ENCODE measurements around the gene ANKDD1A.

ANKDD1A gene

DNA sequence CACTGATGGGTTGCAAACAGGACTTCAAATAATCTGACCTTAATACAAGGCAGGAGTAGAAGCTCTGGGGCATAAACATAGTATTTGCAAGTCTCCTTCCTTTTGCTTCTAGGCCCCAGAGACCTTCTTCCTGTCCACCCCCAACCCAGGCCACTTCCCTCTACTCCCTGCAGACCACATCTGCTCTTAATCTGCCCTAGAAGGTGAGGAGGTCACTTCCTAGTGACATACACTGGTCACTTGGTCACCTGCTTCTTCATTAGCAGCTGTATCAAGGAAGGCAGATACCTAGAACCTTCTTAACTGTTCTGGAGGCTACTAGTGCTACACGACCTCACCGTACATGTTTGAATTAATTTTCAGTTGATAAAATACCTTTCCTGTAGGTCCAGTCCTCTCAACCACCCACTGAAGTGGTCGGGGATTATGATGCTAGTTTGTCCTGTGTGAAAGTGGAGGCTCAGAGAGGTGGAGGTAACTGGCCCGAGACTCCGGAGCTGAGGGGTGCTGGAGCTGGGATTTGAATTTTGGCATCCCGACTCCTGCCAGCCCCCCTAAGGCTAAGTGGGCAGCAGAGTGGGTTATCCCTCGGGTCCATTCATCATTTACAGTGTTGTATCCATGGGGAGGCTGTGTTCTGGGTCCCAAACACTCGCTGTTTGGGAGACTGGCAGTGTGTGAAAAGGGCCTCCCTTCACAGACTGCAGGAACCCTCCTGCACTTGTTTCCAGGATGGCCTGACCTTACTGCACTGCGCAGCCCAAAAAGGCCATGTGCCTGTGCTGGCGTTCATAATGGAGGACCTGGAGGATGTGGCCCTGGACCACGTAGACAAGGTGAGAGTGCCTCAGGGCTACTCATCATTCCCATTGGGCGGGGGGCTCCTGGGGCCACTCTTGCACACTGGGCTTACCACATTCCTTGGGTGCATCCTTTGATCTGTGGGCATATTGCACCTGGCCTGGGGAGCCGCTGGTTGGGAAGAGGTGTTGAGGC lies 13.9 kb downstream of the ANKDD1A start:
- no peak for DNase-seq

DNA sequence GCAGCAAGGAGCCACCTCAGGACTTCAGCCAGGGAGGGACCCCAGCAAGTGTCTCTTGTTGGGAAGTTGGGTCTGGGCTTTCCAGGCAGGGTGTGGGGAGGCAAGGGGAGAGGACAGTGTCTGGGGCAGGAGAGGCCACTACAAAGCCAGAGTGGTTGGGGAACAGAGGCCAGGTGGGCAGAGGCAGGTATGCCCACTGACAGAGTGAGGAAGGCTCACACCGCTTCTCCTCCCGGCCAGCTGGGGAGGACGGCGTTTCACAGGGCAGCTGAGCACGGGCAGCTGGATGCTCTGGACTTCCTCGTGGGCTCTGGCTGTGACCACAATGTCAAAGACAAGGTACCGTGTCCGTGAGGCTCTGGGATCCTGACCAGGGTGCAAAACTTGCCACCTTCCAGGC lies 15.0 kb downstream of the ANKDD1A start:
- no peak for DNase-seq

DNA sequence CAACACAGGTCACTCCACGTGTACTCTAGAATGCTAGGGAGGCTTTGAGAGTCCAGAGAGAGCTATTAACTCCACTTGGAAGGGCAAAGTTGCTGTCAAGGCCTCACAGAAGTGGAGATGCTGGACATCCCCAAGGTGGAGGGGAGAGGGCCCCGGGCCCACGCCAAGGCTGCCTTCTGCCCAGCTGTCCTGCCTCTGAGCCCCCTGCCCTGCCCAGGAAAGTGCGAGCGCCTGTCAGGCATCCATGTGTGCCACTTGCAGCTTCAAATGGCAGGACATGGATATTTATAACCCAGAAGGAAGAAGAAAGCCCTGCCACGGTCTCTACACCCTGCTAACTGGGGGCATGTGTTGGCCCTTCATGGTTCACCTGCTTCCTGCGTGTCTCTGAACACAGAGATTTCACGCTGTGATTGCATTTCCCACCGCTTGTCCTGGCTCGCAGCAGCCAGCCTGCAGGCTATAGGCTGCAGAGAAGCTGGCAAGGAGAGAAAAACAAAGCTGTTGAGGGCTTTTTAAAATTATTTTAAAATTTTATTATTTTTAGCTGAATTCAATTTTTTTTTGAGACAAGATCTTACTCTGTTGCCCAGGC lies 17.0 kb downstream of the ANKDD1A start:
- no peak for DNase-seq

DNA sequence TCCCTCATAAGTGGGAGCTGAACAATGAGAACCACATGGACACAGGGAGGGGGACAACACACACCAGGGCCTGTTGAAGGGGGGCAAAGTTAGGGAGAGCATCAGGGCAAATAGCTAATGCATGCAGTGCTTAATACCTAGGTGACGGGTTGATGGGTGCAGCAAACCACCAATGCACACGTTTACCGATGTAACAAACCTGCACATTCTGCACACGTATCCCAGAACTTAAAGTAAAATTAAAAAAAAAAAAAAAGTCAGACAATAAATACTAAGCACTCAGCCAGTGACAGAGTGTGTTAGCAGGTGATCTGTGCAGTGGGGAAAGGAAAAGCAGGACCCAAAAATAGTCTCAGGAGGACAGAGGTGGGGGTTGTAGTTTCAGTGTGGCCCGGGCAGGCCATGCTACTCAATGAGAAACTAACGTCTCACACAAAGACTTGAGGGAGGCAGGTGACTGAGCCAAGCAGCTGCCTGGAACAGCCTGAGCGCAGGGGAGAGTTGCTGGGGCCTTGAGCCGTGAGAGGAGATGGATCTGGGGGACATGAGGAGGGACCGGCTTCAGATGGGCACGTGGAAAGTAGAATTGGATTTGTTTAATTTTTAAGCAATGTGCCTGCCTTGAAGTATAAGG lies 18.4 kb downstream of the ANKDD1A start:
- DNase-seq, result no peak

DNA sequence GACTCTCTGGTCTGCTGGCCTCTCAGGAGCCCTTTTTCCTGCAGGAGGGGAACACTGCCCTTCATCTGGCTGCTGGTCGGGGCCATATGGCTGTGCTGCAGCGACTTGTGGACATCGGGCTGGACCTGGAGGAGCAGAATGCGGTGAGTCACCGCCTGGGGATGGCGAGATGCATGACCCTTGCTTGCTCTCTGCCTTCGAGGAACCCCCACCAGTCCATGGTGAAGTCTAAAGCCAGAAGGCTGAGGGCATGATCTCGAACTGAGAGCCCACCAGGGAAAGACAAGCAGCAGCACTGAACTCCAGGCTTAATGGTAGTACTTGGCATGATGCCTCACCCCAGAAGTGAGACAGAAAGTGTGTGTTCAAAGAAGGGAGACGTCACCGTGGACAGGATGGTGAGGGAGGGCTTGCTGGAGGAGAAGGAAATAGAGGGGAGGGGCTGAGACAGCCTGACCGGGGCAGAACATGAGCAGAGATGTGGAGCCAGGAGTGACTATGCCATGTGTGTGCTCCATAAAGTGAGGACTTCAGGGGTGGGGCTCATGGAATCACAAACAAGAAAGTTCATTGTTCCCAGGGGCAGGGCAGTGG lies 19.2 kb downstream of the ANKDD1A start:
- DNase-seq, result no peak

DNA sequence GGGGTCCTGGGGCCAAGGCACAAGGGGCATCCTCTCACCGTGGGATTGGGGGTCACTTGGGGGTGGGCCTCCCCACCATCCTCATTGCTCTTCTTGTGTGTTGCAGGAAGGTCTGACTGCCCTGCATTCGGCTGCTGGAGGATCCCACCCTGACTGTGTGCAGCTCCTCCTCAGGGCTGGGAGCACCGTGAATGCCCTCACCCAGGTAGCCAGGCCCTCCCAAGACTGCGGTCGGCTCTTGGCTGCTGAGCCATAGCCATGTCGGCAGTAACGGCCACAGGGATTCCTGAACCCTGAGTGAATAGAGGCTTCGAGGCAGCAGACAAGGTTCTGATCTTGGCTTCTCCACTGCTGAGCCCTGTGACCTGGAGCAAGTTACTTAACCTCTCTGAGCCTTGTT lies 19.7 kb downstream of the ANKDD1A start:
- no peak for DNase-seq

DNA sequence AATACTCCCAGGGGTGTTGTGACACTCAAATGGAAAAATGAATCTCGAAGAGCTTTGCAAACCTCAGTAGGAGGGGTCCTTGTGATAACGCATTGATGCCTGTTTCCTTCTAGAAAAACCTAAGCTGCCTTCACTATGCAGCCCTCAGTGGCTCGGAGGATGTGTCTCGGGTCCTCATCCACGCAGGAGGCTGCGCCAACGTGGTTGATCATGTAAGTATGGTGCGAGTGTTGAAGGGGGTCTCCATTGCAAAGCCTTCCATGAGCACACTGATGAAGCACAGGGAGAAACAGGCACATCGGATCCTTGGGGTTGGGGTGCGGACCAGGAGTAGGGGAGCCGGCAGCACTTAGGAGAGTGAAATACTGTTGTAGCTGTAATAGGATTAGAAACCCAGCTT lies 22.3 kb downstream of the ANKDD1A start:
- DNase-seq, result no peak

DNA sequence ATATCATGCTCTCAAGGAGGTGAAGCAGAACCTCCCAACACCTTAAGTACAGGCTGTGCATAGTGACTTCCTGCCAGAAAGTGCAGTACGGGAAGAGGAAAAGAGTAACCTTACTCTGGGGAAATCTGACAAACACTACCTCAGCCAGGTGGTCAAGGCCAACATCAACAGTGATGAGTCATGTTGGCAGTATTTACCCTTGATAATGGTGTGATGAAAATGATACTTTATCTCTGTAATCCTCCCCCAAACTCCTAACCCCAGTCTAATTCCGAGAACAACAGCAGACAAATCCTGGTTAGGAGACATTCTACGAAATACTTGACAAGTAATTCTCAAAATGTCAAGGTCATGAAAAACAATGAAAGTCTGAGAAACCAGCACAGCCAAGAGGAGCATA lies 26.5 kb downstream of the ANKDD1A start:
- DNase-seq, result no peak

DNA sequence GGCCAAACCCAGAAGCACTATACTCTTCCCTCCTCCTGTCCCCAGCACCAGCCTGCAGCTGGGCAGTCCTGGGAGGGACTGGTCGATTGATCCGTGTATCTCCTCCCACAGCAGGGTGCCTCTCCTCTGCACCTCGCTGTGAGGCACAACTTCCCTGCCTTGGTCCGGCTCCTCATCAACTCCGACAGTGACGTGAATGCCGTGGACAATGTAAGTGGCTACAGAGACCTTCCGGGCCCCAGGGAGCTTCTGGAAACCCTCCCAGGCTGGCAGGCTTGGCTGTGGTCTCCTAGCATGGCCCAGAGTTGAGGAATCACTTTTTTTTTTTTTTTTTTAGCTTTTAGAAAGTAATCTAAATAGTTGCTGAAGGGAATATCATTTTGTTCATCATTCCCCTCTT lies 30.7 kb downstream of the ANKDD1A start:
- no peak for DNase-seq

DNA sequence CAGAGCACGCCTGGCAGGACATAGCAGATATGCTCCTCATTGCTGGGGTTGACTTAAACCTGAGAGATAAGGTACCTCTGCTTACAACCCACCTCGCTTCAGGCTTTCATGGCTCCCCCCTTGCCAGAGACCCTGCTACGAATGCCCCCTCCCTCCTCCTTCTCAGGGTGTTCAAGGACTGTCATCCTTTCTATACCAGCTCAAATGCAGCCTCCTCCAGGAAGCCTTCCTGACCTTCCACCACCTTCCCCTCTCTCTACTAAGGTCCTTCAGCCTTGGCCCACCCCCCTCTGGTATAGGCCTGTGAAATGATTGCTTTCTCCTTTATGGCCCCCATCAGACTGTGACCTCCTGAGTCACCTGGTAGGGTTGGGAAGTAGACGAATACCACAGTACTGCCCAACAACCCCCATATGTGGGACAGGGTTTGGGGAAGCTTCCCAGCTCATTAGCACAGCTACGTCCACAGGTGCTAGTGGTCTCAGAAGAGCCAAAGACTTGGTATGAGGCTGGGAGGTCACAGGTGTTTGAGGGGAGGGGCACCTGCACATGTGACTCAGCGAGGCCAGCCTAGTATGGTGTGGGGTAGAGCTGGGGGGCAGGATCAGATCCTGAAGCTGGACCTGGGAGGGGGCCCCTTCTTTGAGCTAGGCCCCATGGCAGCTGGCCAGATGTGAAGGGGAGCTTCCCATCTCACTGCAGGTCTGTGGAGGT lies 32.0 kb downstream of the ANKDD1A start:
- DNase-seq, result no peak

DNA sequence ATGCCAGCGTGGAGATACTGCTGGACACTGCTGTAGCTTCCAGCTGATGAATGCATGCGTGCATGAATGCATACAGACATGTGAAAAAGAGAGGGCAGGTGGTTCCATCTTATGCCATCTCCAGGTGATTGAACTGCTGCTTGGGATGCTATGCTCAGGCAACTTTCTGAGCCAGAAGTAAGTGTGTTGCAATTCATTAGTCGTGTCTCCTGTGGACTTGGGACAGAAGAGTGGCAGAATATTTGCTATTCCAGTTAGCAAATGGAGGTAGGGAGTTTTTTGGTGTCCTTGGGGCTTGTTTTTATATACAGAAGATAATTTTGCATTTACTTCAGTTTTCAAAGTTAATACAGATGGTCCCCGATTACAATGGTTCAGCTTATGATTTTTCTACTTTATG lies 33.3 kb downstream of the ANKDD1A start:
- DNase-seq, result no peak

DNA sequence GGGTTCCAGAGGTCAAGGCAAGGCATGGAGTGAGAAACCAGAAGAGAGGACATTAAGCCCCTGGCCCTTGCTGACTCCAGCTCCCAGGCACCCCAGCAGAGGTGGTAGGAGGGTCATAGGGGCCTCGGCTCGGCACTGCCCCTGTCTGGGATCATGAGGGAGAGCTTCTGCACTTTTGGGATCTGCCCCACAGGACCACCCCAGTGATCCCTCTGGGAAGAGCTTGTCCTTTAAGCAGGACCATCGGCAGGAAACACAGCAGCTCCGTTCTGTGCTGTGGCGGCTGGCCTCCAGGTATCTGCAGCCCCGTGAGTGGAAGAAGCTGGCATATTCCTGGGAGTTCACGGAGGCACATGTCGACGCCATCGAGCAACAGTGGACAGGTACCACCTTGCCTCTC lies 35.5 kb downstream of the ANKDD1A start:
- no peak for DNase-seq

DNA sequence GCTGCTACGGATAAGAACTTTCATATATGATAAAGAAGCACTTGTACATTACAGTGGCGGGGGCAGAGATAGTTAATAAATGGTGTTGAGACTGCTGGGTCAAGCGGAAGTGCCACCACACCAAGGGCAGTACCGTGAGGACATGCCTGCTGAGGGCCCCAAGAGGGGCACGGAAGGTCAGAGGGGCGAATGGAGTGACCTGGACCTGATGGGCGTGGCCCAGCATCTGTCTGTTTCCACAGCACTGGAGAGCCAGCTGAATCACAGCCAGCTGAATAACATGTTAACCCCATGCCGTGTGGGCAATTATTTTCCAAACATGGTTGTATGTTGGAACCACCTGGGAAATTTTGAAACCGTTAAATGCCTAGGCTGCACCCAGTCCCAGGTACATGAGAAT lies 37.2 kb downstream of the ANKDD1A start:
- no peak for DNase-seq

DNA sequence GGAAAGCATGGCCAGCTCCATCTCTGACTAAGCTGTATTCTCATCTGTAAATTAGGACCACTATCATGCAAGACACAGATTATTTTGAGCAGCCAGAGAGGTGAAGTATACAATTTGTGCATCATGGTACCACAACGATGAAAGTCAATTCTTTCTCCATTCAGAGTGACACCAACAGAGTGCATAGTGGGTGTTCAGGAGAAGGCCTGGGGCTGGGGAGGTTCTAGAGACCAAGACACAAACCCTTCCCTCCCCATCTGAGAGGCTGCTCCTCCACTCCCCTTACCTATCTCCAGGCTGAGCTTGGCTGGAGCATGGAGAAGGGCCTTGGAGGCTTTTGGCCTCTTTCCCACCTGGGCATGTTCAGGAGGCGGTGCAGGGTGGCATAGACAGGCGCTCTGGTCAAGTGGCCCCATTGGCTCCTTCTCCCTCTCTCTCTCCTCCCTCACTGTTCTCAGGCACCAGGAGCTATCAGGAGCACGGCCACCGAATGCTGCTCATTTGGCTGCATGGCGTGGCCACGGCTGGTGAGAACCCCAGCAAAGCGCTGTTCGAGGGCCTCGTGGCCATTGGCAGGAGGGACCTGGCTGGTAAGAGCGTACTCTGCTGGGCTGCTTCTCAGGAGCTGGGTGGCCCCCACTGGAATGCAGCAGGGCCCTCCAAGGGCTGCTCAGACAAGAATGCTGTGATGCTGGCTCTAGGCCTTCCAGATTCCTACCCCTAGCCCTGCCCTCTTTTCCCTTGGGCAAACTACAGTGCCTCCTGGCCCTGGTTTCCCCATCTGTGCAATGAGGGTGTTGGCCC lies 37.9 kb downstream of the ANKDD1A start:
- DNase-seq, result no peak

DNA sequence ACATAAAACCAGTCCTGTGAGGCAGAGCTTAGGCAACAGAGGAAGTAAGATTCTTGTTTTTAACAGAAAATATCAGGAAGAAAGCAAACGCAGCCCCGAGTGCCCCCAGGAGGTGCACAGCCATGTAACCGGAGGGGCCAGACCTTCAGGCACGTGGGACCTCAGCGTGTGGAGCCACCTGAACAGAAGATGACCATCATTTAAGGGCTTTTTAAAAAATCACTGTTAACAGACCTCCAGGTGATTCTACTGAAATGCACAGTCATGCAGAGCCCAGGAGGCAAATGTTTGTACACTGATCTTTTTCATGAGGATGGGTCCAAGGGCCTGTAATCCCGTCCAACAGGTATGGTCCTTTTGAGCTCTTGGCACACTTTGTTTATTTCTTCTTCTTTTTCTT lies 39.2 kb downstream of the ANKDD1A start:
- no peak for DNase-seq

DNA sequence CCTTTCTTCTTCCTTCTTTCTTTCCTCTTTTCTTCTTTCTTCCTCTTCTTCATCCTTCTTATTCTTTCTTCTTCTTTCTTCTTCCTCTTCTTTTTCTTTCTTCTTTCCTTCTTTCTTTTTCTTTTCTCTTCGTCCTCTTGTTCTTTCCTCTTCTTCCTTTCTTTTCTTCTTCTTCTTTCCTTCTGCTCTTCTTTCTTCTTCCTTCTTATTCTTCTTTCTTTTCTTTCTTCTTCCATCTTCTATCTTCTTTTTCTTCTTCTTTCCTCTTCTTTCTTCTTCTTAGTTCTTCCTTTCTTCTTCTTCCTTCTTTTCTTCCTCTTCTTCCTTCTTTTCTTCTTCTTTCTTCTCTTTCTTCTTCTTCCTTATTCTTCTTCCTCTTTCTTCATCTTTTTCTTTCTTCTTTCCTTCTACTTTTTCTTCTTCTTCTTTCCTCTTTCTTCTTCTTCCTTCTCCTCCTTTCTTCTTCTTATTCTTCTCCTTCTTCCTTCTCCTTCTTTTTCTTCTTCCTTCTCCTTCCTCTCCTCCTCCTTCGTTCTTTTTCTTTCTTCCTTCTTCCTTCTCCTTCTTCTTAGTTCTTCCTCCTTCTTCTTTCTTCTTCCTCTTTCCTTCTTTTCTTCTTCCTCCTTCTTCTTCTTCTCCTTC lies 40.2 kb downstream of the ANKDD1A start:
- DNase-seq, result no peak

DNA sequence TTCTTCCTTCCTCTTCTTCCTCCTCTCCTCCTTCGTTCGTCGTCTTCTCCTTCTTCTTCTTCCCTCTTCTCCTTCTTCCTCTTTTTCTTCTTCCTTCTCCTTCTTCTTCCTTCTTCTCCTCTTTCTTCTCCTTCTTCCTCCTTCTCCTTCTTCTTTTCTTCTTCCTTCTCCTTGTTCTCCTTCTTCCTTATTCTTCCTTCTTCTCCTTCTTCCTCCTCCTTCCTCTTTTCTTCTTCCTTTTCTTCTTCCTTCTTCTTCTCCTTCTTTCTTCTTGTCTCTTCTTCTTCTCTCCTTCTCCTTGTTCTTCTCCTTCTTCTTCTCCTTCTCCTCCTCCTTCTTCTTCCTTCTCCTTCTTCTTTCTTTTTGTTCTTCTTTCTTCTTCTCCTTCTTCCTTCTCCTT lies 42.7 kb downstream of the ANKDD1A start:
- no peak for DNase-seq

DNA sequence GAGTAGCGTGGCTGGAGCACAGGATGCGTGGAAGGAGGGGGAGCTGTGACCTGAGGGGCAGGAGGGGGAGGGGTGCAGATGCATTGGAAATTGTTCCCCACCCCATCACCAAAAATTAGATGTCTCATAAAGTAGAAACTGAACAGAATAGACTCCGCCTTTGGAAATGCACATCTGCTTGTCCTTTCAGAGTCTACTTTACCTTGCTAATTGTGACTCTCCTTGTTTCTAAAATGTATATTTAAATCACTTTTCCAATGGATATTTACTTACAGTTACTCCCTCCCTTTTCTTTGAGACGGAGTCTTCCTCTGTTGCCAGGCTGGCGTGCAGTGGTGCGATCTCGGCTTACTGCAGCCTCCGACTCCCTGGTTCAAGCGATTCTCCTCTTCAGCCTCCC lies 47.4 kb downstream of the ANKDD1A start:
- no peak for DNase-seq

DNA sequence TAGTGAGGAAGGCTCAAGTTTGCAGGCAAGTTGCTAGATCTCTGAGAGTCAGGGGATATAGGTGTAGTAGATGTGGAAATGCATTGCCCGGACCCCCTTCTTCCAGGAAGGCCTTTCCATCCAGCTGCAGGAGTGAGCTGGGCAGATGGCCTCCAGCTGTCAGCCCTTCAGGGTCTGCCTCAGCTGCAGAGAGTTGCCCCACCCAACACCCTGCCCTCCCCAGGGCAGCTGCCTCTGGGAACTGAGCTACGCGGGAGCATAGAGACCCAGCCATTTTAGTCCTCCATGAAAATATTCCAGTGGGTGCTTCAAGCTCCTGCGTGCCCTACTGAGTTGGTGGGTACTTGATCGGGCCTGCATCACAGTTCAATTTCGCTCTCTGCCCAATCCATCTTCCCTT lies 48.5 kb downstream of the ANKDD1A start:
- DNase-seq, result no peak

DNA sequence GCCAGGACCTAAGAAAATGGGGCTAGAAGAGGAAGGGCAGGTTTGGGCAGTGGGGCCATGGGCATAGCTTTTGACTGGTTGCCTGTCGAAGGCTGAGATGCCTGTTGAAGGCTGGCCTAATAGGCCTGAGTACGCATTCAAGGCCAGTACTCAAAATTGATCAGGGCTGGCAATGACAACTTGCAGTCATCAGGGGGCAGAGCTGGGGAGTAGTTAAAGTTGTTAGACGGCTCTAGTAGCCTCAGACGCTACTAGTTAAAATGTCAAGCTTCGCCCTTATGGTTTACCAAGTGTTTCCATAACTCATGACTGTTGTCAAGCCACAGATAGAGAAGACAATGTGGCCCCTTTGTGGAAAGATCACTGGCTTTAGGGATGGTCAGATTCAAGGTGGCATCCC lies 49.3 kb downstream of the ANKDD1A start:
- no peak for DNase-seq

DNA sequence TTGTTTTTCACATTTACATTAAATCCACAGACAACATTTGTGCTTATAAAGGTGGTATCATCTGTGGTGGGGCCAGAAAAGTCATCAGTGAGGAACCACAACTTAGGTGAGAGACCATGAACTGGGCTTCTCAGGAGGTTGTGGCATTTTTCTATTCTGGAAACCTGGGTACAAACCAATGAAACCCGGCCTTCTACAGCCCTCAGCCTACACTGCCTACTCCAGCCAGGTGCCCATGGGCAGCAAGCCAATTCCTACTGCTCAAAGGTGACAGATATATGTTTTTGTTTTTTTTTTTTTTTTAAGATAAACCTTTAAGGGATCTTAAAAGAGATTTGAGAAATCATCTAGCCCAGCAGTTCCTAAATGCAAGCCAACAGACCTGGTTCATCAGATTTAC lies 57.7 kb downstream of the ANKDD1A start:
- no peak for DNase-seq

DNA sequence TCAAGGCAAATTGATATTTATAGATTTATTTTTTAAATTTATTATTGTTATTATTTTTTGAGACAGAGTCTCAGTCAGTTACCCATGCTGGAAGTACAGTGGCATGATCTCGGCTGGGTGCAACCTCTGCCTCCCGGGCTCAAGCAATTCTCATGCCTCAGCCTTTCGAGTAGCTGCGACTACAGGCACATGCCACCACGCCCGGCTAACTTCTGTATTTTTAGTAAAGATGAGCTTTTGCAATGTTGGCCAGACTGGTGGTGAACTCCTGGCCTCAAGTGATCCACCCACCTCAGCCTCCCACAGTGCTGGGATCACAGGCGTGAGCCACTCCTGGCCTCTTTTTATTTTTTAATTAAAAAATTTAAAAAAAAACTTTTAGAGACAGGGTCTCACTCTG lies 59.0 kb downstream of the ANKDD1A start:
- DNase-seq, result no peak
